Neural cell (in vitro differentiated cells): ENCODE results near the gene C5AR1. TPM values are rescaled to one million over a fixed set of nuclear protein-coding genes. Genes with fewer than 3 reads are reported as not detected.

Experiments
- H2AFZ ChIP-seq: fragments of 200-600, 300-800 bp; sonication (generic), shearing (Covaris generic); 2 replicates; pipeline ENCODE4 v1.6.0; 2014; ENCODE audit warnings: low read depth, mild to moderate bottlenecking, antibody characterized with exemption, low read length, moderate library complexity
- H3F3A ChIP-seq: fragments of 200-600 bp; shearing (Covaris generic); 2 replicates; pipeline ENCODE4 v1.6.1; 2016; ENCODE audit warnings: mild to moderate bottlenecking, moderate library complexity, mixed read lengths, antibody characterized with exemption, low read length; ENCODE audit not compliant: insufficient read depth, poor library complexity, severe bottlenecking
- H3K27ac ChIP-seq: fragments of 200-600, 300-800 bp; sonication (generic), shearing (Covaris generic); 2 replicates; pipeline ENCODE4 v1.5.1; 2014; ENCODE audit warnings: mild to moderate bottlenecking, low read length, moderate library complexity
- H3K27me3 ChIP-seq: fragments of 300-800, 200-600 bp; sonication (generic), shearing (Covaris generic); 2 replicates; pipeline ENCODE4 v1.6.0; 2014; ENCODE audit warnings: mild to moderate bottlenecking, low read depth, low read length, moderate library complexity; ENCODE audit not compliant: insufficient read depth
- H3K36me3 ChIP-seq: fragments of 300-800, 200-600 bp; sonication (generic), shearing (Covaris generic); 2 replicates; pipeline ENCODE4 v1.5.1; 2014; ENCODE audit warnings: mild to moderate bottlenecking, antibody characterized with exemption, low read length, moderate library complexity; ENCODE audit not compliant: insufficient read depth
- H3K4me2 ChIP-seq: fragments of 300-800, 200-600 bp; sonication (generic), shearing (Covaris generic); 2 replicates; pipeline ENCODE4 v1.6.0; 2014; ENCODE audit warnings: mild to moderate bottlenecking, low read length
- H3K4me3 ChIP-seq: fragments of 300-800, 200-600 bp; sonication (generic), shearing (Covaris generic); 2 replicates; pipeline ENCODE4 v1.5.1; 2014; ENCODE audit warnings: mild to moderate bottlenecking, low read length, moderate library complexity
- H3K79me2 ChIP-seq: fragments of 200-600 bp; shearing (Covaris generic); replicated peaks from 2 replicates; pipeline ENCODE4 v1.6.0; 2014; ENCODE audit warnings: mild to moderate bottlenecking, low read length, moderate library complexity; ENCODE audit not compliant: insufficient read depth
- H3K9ac ChIP-seq: fragments of 300-800, 200-600 bp; sonication (generic), shearing (Covaris generic); 2 replicates; pipeline ENCODE4 v1.6.1; 2016; ENCODE audit warnings: mild to moderate bottlenecking, low read length, mixed read lengths
- H3K9me2 ChIP-seq: fragments of 200-600 bp; shearing (Covaris generic); 2 replicates; pipeline ENCODE4 v1.6.1; 2016; ENCODE audit warnings: mild to moderate bottlenecking, low read length, mixed read lengths; ENCODE audit not compliant: insufficient read depth
- H3K9me3 ChIP-seq: fragments of 200-600, 300-800 bp; sonication (generic), shearing (Covaris generic); 2 replicates; pipeline ENCODE4 v1.6.1; 2016; ENCODE audit warnings: mild to moderate bottlenecking, mixed run types, low read length, moderate library complexity, mixed read lengths
- H4K20me1 ChIP-seq: fragments of 200-600 bp; shearing (Covaris generic); 2 replicates; pipeline ENCODE4 v1.6.1; 2016; ENCODE audit warnings: mild to moderate bottlenecking, mixed run types; ENCODE audit not compliant: insufficient read depth
- EP300 ChIP-seq: fragments of 450-650 bp; conservative IDR thresholded peaks from 2 replicates; pipeline ENCODE4 v1.6.1; 2014; ENCODE audit warnings: antibody characterized with exemption, mild to moderate bottlenecking, moderate library complexity; ENCODE audit not compliant: poor library complexity, severe bottlenecking
- EZH2 ChIP-seq: fragments of 200-600, 300-800 bp; shearing (Covaris generic), sonication (generic); IDR thresholded peaks from 2 replicates; pipeline ENCODE4 v1.6.1; 2014; ENCODE audit warnings: antibody characterized with exemption, low read length, borderline replicate concordance, mild to moderate bottlenecking; ENCODE audit not compliant: insufficient read depth, poor library complexity, severe bottlenecking
- MXI1 ChIP-seq: fragments of 450-650 bp; conservative IDR thresholded peaks from 2 replicates; pipeline ENCODE4 v1.6.1; 2014; ENCODE audit warnings: antibody characterized with exemption, mild to moderate bottlenecking; ENCODE audit not compliant: poor library complexity, severe bottlenecking
- RAD21 ChIP-seq: fragments of 450-650 bp; conservative IDR thresholded peaks from 2 replicates; pipeline ENCODE4 v1.6.1; 2014; ENCODE audit warnings: antibody characterized with exemption, mild to moderate bottlenecking, moderate library complexity
- SMC3 ChIP-seq: fragments of 450-650 bp; conservative IDR thresholded peaks from 2 replicates; pipeline ENCODE4 v1.6.1; 2014; ENCODE audit warnings: antibody characterized with exemption, mild to moderate bottlenecking, moderate library complexity; ENCODE audit not compliant: poor library complexity
- TAF1 ChIP-seq: IDR thresholded peaks from 2 replicates; pipeline ENCODE4 v1.6.1; 2012; ENCODE audit warnings: low read depth
- polyA plus RNA-seq: library from polyadenylated mRNA; depleted of rRNA; stranded (reverse); fragments of >200 nt; gene quantifications from 2 replicates; pipeline ENCODE4 v1.2.3, GENCODE V29; 2014
- TF ChIP-seq, protein P1 (sequence below): IDR thresholded peaks from 2 replicates; pipeline ENCODE4 v1.6.1; 2012; ENCODE audit warnings: borderline replicate concordance

The C5AR1 gene
- polyA plus RNA-seq, 1 donor from 2014 or later: not detected

DNA sequence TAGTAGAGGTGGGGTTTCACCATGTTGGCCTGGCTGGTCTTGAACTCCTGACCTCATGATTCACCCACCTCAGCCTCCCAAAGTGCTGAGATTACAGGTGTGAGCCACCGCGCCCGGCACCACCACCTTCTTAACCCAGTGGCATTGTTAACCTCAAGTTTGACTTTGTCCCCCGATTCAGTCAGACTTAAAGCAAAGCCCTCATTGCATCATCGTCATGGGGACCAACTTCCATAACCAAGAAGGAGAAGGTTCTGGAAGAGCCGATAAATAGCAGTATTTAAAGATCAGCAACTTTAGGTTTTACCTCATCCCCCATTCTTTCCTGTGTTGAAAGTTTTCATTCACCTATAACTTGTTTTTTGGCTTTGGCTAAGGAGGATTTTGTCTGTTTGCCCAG, 41.6 kb upstream of the C5AR1 start:
- no peaks in the 10 kb centered on the region for H3K9me2 ChIP-seq
- H3K27me3 ChIP-seq: no peaks in the 10 kb centered on the region

DNA sequence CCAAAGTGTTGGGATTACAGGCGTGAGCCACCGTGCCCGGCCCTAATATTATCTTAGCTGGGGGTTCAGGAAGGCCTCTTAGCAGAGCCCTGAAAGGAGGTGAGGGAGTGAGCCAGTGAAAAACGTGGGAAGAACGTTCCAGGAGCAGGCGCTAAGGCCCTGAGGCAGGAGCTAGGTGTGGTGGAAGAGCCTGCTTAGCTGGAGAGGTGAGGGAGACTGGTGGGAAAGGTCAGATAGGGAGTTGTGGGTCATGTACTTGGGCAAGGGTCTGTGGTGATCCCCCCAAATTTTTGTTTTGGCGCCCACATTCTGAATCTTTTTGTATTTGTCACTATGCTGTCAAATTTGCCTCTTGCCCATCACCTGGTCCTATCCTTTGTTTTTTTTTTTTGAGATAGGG, 40.1 kb upstream of the C5AR1 start:
- Histone ChIP-seq H3K36me3 (no peaks in the 10 kb centered on the region), H4K20me1 (no peaks in the 10 kb centered on the region), H3K9ac (no peak overlapping the region), H3K4me2 (no peak overlapping the region), H3K79me2 (no peaks in the 10 kb centered on the region), H3K4me3 (no peak overlapping the region), H3K27ac (no peak overlapping the region), H2AFZ (no peak overlapping the region), H3K9me3 (no peaks in the 10 kb centered on the region), H3K9me2 (no peaks in the 10 kb centered on the region), H3K27me3 (no peaks in the 10 kb centered on the region), H3F3A (no peaks in the 10 kb centered on the region)
- TF ChIP-seq EP300: no peak
- TF ChIP-seq SMC3: no peak
- TF ChIP-seq RAD21: no peak

More for the DNA sequence above, 41.6 kb upstream of the C5AR1 start:
- Histone ChIP-seq H3K27ac (no peak overlapping the region), H3F3A (no peaks in the 10 kb centered on the region), H3K9me3 (no peaks in the 10 kb centered on the region), H3K79me2 (no peaks in the 10 kb centered on the region), H3K4me3 (no peak overlapping the region), H3K9ac (no peak overlapping the region), H3K4me2 (no peak overlapping the region), H4K20me1 (no peaks in the 10 kb centered on the region), H3K36me3 (no peaks in the 10 kb centered on the region), H2AFZ (no peak overlapping the region)
- TF ChIP-seq SMC3 (no peak), TAF1 (no peak), EZH2 (no peak), MXI1 (no peak)
- TF ChIP-seq, protein P1, sequence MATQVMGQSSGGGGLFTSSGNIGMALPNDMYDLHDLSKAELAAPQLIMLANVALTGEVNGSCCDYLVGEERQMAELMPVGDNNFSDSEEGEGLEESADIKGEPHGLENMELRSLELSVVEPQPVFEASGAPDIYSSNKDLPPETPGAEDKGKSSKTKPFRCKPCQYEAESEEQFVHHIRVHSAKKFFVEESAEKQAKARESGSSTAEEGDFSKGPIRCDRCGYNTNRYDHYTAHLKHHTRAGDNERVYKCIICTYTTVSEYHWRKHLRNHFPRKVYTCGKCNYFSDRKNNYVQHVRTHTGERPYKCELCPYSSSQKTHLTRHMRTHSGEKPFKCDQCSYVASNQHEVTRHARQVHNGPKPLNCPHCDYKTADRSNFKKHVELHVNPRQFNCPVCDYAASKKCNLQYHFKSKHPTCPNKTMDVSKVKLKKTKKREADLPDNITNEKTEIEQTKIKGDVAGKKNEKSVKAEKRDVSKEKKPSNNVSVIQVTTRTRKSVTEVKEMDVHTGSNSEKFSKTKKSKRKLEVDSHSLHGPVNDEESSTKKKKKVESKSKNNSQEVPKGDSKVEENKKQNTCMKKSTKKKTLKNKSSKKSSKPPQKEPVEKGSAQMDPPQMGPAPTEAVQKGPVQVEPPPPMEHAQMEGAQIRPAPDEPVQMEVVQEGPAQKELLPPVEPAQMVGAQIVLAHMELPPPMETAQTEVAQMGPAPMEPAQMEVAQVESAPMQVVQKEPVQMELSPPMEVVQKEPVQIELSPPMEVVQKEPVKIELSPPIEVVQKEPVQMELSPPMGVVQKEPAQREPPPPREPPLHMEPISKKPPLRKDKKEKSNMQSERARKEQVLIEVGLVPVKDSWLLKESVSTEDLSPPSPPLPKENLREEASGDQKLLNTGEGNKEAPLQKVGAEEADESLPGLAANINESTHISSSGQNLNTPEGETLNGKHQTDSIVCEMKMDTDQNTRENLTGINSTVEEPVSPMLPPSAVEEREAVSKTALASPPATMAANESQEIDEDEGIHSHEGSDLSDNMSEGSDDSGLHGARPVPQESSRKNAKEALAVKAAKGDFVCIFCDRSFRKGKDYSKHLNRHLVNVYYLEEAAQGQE: no peak

GRCh38 chr19:47270408-47270807, 39.3 kb upstream of the C5AR1 start:
- TF ChIP-seq EZH2: no peak
- Histone ChIP-seq H3K4me3 (no peak overlapping the region), H3K27ac (no peak overlapping the region), H3K79me2 (no peaks in the 10 kb centered on the region), H3K4me2 (no peak overlapping the region), H3F3A (no peaks in the 10 kb centered on the region), H3K36me3 (no peaks in the 10 kb centered on the region), H3K9me2 (no peaks in the 10 kb centered on the region), H3K27me3 (no peaks in the 10 kb centered on the region), H2AFZ (no peak overlapping the region), H4K20me1 (no peaks in the 10 kb centered on the region), H3K9me3 (no peaks in the 10 kb centered on the region), H3K9ac (no peak overlapping the region)
